ENCODE measurements around the gene CDH18.

The CDH18 gene

GRCh38 chr5:19685473-19685872 lies 302.5 kb downstream of the CDH18 start:
- Histone ChIP-seq H3K4me3 (ENCODE audit: low read length) (no peak overlapping the region), H3K36me3 (ENCODE audit: control insufficient read depth, insufficient read depth, low read length) (no peaks in the 10 kb centered on the region), H3K9ac (ENCODE audit: low read length) (no peak overlapping the region), H3K4me1 (ENCODE audit: control insufficient read depth, insufficient read depth, low read length) (no peaks in the 10 kb centered on the region), H3K27ac (ENCODE audit: low read depth, low read length) (no peak overlapping the region), H3K27me3 (ENCODE audit: control insufficient read depth, insufficient read depth, low read length) (no peaks in the 10 kb centered on the region)

- no peak overlapping the region for H3K4me3 ChIP-seq (ENCODE audit: low read length)
- H3K27ac ChIP-seq (ENCODE audit: low read depth, low read length), result no peak overlapping the region
- H3K27me3 ChIP-seq (ENCODE audit: control insufficient read depth, insufficient read depth, low read length), result no peaks in the 10 kb centered on the region
- no peaks in the 10 kb centered on the region for H3K36me3 ChIP-seq (ENCODE audit: control insufficient read depth, insufficient read depth, low read length)
- H3K4me1 ChIP-seq (ENCODE audit: control insufficient read depth, insufficient read depth, low read length), result no peaks in the 10 kb centered on the region
- no peak overlapping the region for H3K9ac ChIP-seq (ENCODE audit: low read length)
These were observed 311.1 kb downstream of the CDH18 start for GRCh38 chr5:19676895-19677294.

- Histone ChIP-seq H3K27ac (ENCODE audit: low read depth, low read length) (no peak overlapping the region), H3K4me1 (ENCODE audit: control insufficient read depth, insufficient read depth, low read length) (no peaks in the 10 kb centered on the region), H3K4me3 (ENCODE audit: low read length) (no peak overlapping the region), H3K9ac (ENCODE audit: low read length) (no peak overlapping the region), H3K27me3 (ENCODE audit: control insufficient read depth, insufficient read depth, low read length) (no peaks in the 10 kb centered on the region), H3K36me3 (ENCODE audit: control insufficient read depth, insufficient read depth, low read length) (no peaks in the 10 kb centered on the region)
These were observed 327.3 kb downstream of the CDH18 start for GRCh38 chr5:19660679-19661078.

- H3K36me3 ChIP-seq (ENCODE audit: control insufficient read depth, insufficient read depth, low read length), result no peaks in the 10 kb centered on the region
- H3K27ac ChIP-seq (ENCODE audit: low read depth, low read length), result no peak overlapping the region
- no peak overlapping the region for H3K9ac ChIP-seq (ENCODE audit: low read length)
- H3K4me1 ChIP-seq (ENCODE audit: control insufficient read depth, insufficient read depth, low read length), result no peaks in the 10 kb centered on the region
- H3K27me3 ChIP-seq (ENCODE audit: control insufficient read depth, insufficient read depth, low read length), result no peaks in the 10 kb centered on the region
- no peak overlapping the region for H3K4me3 ChIP-seq (ENCODE audit: low read length)
These were observed 332.4 kb downstream of the CDH18 start for GRCh38 chr5:19655627-19656026.

GRCh38 chr5:19638461-19638860 lies 349.5 kb downstream of the CDH18 start:
- Histone ChIP-seq H3K9ac (ENCODE audit: low read length) (no peak overlapping the region), H3K4me1 (ENCODE audit: control insufficient read depth, insufficient read depth, low read length) (no peaks in the 10 kb centered on the region), H3K36me3 (ENCODE audit: control insufficient read depth, insufficient read depth, low read length) (no peaks in the 10 kb centered on the region), H3K4me3 (ENCODE audit: low read length) (no peak overlapping the region), H3K27me3 (ENCODE audit: control insufficient read depth, insufficient read depth, low read length) (no peaks in the 10 kb centered on the region), H3K27ac (ENCODE audit: low read depth, low read length) (no peak overlapping the region)

DNA sequence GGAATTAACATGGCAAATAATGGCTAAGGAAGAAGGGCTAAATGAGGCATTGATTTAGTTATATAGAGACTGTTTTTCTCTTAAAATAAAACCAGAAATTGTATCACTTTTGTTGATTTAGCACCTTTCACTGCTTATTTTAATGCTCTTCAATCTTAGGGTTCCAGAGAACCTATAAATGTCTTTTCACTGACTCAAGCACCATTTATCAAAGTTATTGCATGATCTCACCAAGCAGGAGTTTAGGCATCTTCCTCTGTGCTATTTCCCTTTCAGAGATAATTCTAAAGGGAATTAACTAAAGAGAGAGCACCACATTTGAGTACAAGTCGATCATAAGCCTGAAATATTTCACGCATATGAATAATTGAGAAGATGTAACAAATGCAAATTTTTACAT lies 357.1 kb downstream of the CDH18 start:
- Histone ChIP-seq H3K9ac (ENCODE audit: low read length) (no peak overlapping the region), H3K36me3 (ENCODE audit: control insufficient read depth, insufficient read depth, low read length) (no peaks in the 10 kb centered on the region), H3K4me1 (ENCODE audit: control insufficient read depth, insufficient read depth, low read length) (no peaks in the 10 kb centered on the region), H3K4me3 (ENCODE audit: low read length) (no peak overlapping the region), H3K27me3 (ENCODE audit: control insufficient read depth, insufficient read depth, low read length) (no peaks in the 10 kb centered on the region), H3K27ac (ENCODE audit: low read depth, low read length) (no peak overlapping the region)

DNA sequence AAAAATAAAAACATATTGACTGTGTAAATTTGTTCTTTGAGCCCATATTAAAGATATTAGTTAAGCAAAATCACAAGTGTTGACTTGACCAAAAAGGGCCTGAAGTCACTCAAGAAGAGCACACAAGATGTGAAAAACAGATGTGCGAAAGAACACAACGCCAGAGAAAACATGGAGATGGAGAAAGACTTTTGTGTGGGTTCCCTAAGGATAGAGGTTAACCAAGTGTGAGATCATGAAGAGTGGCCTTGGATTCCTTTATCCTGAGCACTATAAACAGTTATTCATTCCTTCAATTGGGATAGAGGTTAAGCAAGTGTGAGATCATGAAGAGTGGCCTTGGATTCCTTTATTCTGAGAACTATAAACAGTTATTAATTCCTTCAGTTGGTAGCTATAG lies 361.8 kb downstream of the CDH18 start:
- Histone ChIP-seq H3K4me3 (ENCODE audit: low read length) (no peak overlapping the region), H3K4me1 (ENCODE audit: control insufficient read depth, insufficient read depth, low read length) (no peaks in the 10 kb centered on the region), H3K27ac (ENCODE audit: low read depth, low read length) (no peak overlapping the region), H3K9ac (ENCODE audit: low read length) (no peak overlapping the region), H3K36me3 (ENCODE audit: control insufficient read depth, insufficient read depth, low read length) (no peaks in the 10 kb centered on the region), H3K27me3 (ENCODE audit: control insufficient read depth, insufficient read depth, low read length) (no peaks in the 10 kb centered on the region)

DNA sequence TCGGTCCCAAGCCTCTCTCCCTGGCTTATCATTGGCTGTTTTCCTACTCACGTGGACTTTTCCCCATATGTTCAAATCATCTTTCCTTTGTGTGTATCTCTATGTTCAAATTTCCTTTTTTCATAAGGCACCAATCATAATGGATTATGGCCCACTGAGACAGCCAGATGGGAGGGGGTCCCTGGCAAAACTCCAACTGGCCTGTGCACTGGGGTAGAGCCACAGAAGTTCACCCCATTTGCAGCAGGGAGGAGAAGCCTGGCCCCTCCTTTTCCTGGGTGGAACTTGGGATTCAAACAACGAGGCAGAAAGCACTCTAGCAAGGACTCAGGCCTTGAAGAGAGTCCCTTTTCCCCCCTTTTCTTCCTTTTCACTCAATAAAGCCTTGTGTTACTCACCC lies 362.4 kb downstream of the CDH18 start:
- no peaks in the 10 kb centered on the region for H3K36me3 ChIP-seq (ENCODE audit: control insufficient read depth, insufficient read depth, low read length)
- no peaks in the 10 kb centered on the region for H3K4me1 ChIP-seq (ENCODE audit: control insufficient read depth, insufficient read depth, low read length)
- no peak overlapping the region for H3K4me3 ChIP-seq (ENCODE audit: low read length)
- H3K9ac ChIP-seq (ENCODE audit: low read length), result no peak overlapping the region
- no peaks in the 10 kb centered on the region for H3K27me3 ChIP-seq (ENCODE audit: control insufficient read depth, insufficient read depth, low read length)
- H3K27ac ChIP-seq (ENCODE audit: low read depth, low read length), result no peak overlapping the region

- H3K27ac ChIP-seq (ENCODE audit: low read depth, low read length), result no peak overlapping the region
- H3K9ac ChIP-seq (ENCODE audit: low read length), result no peak overlapping the region
- no peaks in the 10 kb centered on the region for H3K36me3 ChIP-seq (ENCODE audit: control insufficient read depth, insufficient read depth, low read length)
- no peaks in the 10 kb centered on the region for H3K4me1 ChIP-seq (ENCODE audit: control insufficient read depth, insufficient read depth, low read length)
- no peak overlapping the region for H3K4me3 ChIP-seq (ENCODE audit: low read length)
- no peaks in the 10 kb centered on the region for H3K27me3 ChIP-seq (ENCODE audit: control insufficient read depth, insufficient read depth, low read length)
These were observed 368.4 kb downstream of the CDH18 start for GRCh38 chr5:19619571-19619970.

GRCh38 chr5:19616701-19617215 lies 371.2 kb downstream of the CDH18 start:
- no peaks in the 10 kb centered on the region for H3K36me3 ChIP-seq (ENCODE audit: control insufficient read depth, insufficient read depth, low read length)
- no peaks in the 10 kb centered on the region for H3K4me1 ChIP-seq (ENCODE audit: control insufficient read depth, insufficient read depth, low read length)
- H3K27ac ChIP-seq (ENCODE audit: low read depth, low read length), result no peak overlapping the region
- H3K27me3 ChIP-seq (ENCODE audit: control insufficient read depth, insufficient read depth, low read length), result no peaks in the 10 kb centered on the region
- H3K9ac ChIP-seq (ENCODE audit: low read length), result no peak overlapping the region
- H3K4me3 ChIP-seq (ENCODE audit: low read length), result no peak overlapping the region

DNA sequence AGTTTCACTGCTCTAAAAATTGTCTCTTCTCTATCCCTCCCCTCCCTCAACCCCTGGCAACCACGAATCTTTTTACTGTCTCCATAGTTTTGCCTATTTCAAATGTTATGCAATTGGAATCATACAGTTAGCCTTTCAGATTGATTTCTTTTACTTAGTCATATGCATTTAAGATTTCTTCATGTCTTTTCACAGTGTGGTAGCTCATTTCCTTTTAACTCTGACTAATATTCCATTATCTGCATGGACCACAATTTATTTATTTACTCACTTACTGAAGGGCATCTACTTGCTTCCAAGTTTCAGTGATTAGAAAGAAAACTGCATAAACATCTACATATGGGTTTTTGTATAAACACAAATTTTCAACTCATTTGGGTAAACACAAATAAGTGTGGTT lies 372.3 kb downstream of the CDH18 start:
- Histone ChIP-seq H3K4me1 (ENCODE audit: control insufficient read depth, insufficient read depth, low read length) (no peaks in the 10 kb centered on the region), H3K9ac (ENCODE audit: low read length) (no peak overlapping the region), H3K36me3 (ENCODE audit: control insufficient read depth, insufficient read depth, low read length) (no peaks in the 10 kb centered on the region)

GRCh38 chr5:19615071-19615470 lies 372.9 kb downstream of the CDH18 start:
- Histone ChIP-seq H3K27ac (ENCODE audit: low read depth, low read length) (no peak overlapping the region), H3K9ac (ENCODE audit: low read length) (no peak overlapping the region), H3K27me3 (ENCODE audit: control insufficient read depth, insufficient read depth, low read length) (no peaks in the 10 kb centered on the region), H3K4me1 (ENCODE audit: control insufficient read depth, insufficient read depth, low read length) (no peaks in the 10 kb centered on the region), H3K4me3 (ENCODE audit: low read length) (no peak overlapping the region), H3K36me3 (ENCODE audit: control insufficient read depth, insufficient read depth, low read length) (no peaks in the 10 kb centered on the region)

More for the DNA sequence above, 372.3 kb downstream of the CDH18 start:
- Histone ChIP-seq H3K4me3 (ENCODE audit: low read length) (no peak overlapping the region), H3K27me3 (ENCODE audit: control insufficient read depth, insufficient read depth, low read length) (no peaks in the 10 kb centered on the region), H3K27ac (ENCODE audit: low read depth, low read length) (no peak overlapping the region)

DNA sequence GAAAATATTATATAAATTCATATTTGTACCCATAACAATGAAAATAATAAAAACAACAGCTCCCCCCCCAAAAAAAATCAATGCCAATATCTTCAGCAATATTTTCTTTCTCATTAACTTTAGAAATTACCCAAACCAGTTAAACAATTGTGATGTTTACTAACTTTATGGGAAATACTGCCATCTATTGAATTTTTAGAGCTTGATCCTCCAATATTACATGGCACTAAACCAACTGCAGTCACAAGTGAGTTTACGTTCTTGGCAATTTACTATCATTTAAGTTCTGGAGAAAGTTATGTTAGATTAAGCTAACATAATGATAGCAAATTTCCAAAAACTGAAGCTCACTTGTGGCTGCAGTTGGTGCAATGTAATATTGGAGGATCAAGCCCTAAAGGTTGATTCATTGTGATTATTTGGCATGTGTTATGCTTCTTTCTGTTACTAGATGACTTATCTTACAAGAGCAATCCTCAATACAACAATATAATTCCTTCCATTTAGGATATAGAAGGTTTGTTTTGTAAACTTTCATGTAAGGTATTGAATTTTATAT lies 379.5 kb downstream of the CDH18 start:
- no peaks in the 10 kb centered on the region for H3K4me1 ChIP-seq (ENCODE audit: control insufficient read depth, insufficient read depth, low read length)
- no peaks in the 10 kb centered on the region for H3K27me3 ChIP-seq (ENCODE audit: control insufficient read depth, insufficient read depth, low read length)
- no peak overlapping the region for H3K27ac ChIP-seq (ENCODE audit: low read depth, low read length)
- no peak overlapping the region for H3K4me3 ChIP-seq (ENCODE audit: low read length)
- no peak overlapping the region for H3K9ac ChIP-seq (ENCODE audit: low read length)
- H3K36me3 ChIP-seq (ENCODE audit: control insufficient read depth, insufficient read depth, low read length), result no peaks in the 10 kb centered on the region

Data from rectal smooth muscle tissue (tissue), 1 donor.